GM19452 (cell line): ENCODE data around the gene RUSF1.
"Not testable (repeated sequence)": the region's sequence is repeated elsewhere in the genome, so short reads cannot be mapped to it uniquely, and the experiment has no call there.

Experiments used
- ATAC-seq: cut with Tn5 transposase; IDR thresholded peaks from one replicate; pipeline ENCODE4 v1.9.1; 2021; ENCODE audit not compliant: unreplicated experiment

The RUSF1 gene

DNA sequence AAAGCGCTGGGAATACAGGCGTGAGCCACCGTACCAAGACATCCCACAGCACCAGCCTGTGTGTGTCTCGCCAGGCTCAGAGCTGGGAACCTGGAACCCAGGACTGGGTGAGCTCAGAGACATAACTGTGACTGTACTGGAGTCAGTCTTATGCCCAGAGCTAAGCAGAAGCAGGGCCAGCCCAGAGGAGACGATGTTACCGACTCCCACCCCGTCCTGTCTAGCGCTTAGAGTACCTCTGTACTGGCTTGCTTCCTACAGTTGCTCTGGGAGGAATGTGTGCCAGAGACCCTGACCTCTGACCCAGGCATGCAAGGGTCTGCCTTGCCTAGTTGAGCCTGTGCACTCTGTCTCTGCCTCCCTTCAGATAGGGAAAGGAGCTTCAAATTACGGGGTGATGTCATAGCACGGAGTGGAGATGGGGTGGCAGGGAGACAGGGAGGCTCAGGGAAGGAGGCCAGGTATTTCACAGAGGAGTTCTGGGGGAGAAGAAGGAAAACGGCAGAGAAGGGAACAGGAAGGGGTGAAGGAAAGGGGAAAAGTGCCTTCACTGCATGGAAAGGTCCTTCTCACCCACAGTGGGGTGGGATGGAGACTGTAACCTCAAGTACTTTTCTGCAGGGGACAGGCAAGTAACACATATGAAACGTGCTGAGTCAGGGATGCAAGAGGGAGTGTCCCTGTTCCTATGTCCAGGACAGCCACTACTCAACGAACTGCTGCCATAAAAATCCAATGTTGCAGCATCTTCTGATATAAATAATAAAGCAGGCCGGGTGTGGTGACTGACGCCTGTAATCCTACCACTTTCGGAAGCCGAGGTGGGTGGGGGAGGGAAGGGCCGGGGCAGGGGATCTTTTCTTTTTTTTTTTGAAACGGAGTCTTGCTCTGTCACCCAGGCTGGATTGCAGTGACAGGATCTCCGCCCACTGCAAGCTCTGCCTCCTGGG, 54.7 kb downstream of the RUSF1 start:
- no peak for ATAC-seq

DNA sequence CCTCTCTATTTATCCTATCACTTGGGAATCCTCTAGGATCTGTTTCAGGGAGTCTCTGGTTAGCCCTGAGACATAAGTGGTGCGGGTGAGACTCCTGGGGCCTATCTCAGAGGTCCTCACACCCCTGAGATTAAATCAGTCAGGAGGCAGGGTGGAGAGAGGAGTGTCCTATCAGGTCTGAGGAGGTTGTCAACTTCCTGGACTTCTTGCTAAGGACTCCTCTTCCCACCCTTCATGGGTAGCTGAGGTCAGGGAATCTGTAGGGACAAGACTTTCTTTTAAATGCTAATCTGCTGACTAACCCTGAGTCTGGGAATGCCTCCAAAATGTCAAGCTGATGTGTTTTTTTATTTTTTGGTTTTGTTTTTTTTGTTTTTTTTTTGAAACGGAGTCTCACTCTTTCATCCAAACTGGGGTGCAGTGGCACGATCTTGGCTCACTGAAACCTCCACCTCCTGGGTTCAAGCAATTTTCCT, 55.5 kb downstream of the RUSF1 start:
- no peak for ATAC-seq

DNA sequence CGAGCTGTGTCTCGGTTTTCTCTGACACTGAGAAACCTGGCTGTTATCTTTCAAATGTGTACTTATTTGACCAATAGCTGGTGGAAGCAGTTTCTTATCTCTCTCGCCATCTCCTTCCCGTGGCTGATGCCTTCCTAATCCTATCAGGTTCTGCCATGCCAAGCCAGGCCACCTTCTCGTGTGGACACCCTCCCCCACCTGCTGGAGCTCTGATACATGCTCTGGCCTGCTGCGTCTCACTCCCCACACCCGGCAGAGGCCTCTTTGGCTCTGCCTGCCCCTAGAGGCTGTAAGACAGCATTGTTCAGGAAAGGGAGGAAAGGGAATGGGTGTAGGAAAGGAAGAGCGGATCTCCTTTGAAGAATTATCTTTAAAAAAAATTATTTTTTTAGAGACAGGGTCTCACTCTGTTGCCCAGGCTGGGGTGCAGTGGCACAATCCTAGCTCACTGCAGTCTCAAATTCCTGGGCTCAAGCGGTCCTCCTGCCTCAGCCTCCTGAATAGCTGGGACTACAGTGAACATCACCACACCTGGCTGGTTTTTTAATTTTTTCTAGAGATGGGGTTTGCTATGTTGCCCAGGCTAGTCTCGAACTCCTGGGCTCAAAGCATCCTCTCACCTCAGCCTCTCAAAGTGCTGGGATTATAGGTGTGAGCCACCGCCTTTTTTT, 56.4 kb downstream of the RUSF1 start:
- no peak for ATAC-seq

DNA sequence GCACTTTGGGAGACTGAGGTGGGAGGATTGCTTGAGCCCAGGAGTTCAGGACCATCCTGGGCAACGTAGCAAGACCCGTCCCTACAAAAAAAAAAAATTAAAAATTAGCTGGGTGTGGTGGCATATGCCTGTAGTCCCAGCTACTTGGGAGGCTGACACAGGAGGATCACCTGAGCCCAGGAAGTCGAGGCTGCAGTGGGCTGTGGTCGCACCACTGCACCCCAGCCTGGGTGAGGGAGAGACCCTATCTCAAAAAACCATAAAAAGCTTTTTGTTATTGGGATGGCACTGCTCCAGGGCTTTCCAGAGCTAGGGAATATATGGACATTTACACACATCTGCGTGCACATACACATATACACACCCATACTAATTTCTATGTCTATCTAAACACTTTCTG, 57.0 kb downstream of the RUSF1 start:
- ATAC-seq, result no peak

DNA sequence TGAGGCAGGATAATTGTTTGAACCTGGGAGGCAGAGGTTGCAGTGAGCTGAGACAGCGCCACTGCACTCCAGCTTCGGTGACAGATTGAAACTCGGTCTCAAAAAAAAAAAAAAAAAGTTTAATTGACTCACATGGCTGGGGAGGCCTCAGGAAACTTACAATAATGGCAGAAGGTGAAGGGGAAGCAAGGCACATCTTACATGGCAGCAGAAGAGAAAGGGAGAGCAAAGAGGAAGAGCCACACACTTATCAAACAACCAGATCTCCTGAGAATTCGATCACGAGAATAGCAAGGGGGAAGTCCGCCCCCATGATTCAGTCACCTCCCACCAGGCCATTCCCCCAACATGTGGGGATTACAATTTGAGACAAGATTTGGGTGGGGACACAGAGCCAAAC, 62.3 kb downstream of the RUSF1 start:
- not testable (repeated sequence) for ATAC-seq

DNA sequence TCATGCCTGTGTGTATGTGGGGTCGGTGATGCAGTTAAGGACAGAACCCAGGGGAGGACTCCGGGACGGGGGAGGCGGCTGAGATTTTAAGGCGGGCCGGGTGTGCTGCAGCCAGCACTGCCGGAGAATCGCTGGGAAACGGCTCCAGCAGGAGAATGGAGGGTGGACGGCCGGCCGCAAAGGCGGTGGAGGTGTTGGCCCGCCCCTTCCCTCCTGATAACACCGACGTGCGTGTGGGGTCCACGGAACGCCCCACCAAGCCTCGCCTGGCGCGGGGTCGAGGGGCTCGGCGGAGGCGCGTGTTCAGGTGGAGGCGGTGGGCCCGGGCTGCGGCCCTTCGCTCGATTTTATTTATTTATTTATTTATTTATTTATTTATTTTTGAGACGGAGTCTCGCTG, 66.2 kb downstream of the RUSF1 start:
- ATAC-seq, result no peak

DNA sequence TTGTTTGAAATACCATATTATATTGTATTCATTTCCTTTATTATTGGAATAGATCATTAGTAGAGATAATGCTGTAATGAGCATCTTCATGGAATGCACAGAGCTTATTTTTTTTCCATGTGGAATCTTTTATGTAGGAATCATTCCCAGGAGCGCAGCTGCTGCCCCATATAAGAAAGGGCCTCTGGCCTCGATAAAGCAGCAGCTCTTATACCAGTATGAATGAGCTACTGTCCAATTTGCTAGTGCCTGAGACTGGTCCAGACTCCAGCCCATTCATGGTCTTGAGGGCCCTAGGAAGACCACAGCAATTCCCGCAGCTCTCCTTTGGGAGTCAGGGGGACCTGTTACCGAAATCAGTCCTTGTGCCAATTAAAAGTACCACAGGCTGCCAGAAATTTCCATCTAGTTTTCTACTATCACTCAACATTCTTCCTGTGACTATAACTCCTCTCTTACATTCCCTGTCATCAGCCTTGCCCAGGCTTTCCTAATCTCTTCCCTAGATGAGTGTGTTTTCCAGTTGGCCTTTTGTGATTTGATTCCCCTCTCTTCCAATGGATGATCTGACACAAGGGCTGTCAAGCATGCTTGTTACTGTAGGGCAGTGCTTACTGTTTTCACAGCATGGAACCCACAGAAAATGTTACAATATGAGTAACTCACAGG, 67.5 kb downstream of the RUSF1 start:
- ATAC-seq, result no peak

DNA sequence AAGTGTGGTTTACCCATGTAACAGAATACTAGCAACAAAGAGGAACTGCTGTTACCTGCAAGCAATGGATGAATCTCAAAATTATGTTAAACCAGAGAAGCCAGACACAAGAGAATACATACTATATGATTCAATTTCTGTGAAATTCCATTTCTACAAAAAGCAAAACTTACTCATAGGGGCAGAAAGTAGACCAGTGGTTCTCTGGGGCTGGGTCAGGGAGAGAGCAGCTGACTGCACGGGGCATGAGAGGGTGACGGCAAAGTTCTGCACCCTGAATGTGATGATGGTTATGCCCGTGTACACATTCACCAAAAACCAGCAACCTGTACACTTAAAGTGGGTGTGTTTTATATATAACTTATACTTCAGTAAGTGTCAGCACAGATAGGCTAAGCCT, 68.7 kb downstream of the RUSF1 start:
- no peak for ATAC-seq
